Body of pancreas (tissue), 4 donors: Measurements from ENCODE around the gene CLK4. TPM values are rescaled to one million over a fixed set of nuclear protein-coding genes. Genes with fewer than 3 reads are reported as not detected.

Source experiments
- ATAC-seq: fragments of 150-250 bp; one replicate; pipeline ENCODE4 v1.9.1; 2016
- DNase-seq, 4 donors: peaks; one replicate each; pipeline ENCODE4 v3.0.0-alpha.2; 2019
- H3K27ac ChIP-seq, 4 donors: fragments of 200-600 bp; sonication (generic); 1 replicate in 3 of 4; 2 replicates in 1 of 4; pipeline versions ENCODE4 v1.5.1 to v1.6.1; 2016 to 2019; ENCODE audit warnings: mild to moderate bottlenecking in 1 of 4, mixed read lengths in 1 of 4, moderate library complexity in 1 of 4
- H3K27me3 ChIP-seq, 2 donors: fragments of 200-600 bp; sonication (generic); one replicate each; pipeline ENCODE4 v1.6.0; 2016; ENCODE audit warnings: mild to moderate bottlenecking in 1 of 2
- H3K36me3 ChIP-seq, 2 donors: fragments of 200-600 bp; sonication (generic); replicated peaks in 1 of 2; 2 replicates each; pipeline ENCODE4 v1.5.1; 2016; ENCODE audit warnings: low read depth in 2 of 2; ENCODE audit not compliant: insufficient read depth in 1 of 2
- H3K4me1 ChIP-seq: fragments of 200-600 bp; sonication (generic); one replicate; pipeline ENCODE4 v1.6.0; 2016
- H3K4me3 ChIP-seq, 2 donors: fragments of 200-600 bp; sonication (generic); 1 replicate in 1 of 2; 2 replicates in 1 of 2; pipeline ENCODE4 v1.5.1; 2016 to 2019
- H3K9me3 ChIP-seq, 3 donors: fragments of 200-600 bp; sonication (generic); 1 replicate in 2 of 3; 2 replicates in 1 of 3; pipeline ENCODE4 v1.5.1; 2016
- POLR2A ChIP-seq, 3 donors: fragments of 450-650 bp; IDR thresholded peaks; one replicate each; pipeline ENCODE4 v1.6.1; 2016; ENCODE audit warnings: antibody characterized with exemption in 3 of 3, mild to moderate bottlenecking in 2 of 3
- WGBS, 2 donors: methylation state at CpG; one replicate each; pipeline ENCODE4 v1.1.5; 2017; 5-methylcytosine and 5-hydroxymethylcytosine counted together
- intact Hi-C: fragments of 100-400 bp; cut with DNase I; formaldehyde crosslinking; loops from one replicate; pipeline ENCODE4 v1.15.1; 2023
- total RNA-seq, 2 donors: library from RNA; depleted of rRNA; stranded (reverse); fragments of >200 nt; gene quantifications; one replicate each; pipeline ENCODE4 v1.1.0, GENCODE V29; 2016
- TF ChIP-seq, protein P1 (sequence below), 7 experiments: fragments of 450-650 bp in 4 of 7; fragments of 200-600 bp in 3 of 7; sonication (generic) in 3 of 7; IDR thresholded peaks; one replicate each; pipeline ENCODE4 v1.5.1; 2016 to 2019; ENCODE audit warnings: antibody characterized with exemption in 7 of 7

CLK4 gene
- total RNA-seq, 2 donors from 2014 or later, result 46.5 to 49.0 TPM

- DNase-seq (peak in 2 of 4 donors; percentile 10 to 23), ATAC-seq (no peak)
- TF ChIP-seq, protein P1, sequence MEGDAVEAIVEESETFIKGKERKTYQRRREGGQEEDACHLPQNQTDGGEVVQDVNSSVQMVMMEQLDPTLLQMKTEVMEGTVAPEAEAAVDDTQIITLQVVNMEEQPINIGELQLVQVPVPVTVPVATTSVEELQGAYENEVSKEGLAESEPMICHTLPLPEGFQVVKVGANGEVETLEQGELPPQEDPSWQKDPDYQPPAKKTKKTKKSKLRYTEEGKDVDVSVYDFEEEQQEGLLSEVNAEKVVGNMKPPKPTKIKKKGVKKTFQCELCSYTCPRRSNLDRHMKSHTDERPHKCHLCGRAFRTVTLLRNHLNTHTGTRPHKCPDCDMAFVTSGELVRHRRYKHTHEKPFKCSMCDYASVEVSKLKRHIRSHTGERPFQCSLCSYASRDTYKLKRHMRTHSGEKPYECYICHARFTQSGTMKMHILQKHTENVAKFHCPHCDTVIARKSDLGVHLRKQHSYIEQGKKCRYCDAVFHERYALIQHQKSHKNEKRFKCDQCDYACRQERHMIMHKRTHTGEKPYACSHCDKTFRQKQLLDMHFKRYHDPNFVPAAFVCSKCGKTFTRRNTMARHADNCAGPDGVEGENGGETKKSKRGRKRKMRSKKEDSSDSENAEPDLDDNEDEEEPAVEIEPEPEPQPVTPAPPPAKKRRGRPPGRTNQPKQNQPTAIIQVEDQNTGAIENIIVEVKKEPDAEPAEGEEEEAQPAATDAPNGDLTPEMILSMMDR (IDR thresholded peaks at IDR 0.05), result no peak
- TF ChIP-seq POLR2A (IDR thresholded peaks at IDR 0.05), result no peak
- H3K9me3 ChIP-seq, result peaks cover 0 to 21% (median 0%) of the 10 kb centered on the region in 3 donors
- no peaks in the 10 kb centered on the region for H3K27me3 ChIP-seq
- H3K27ac ChIP-seq, result no peak overlapping the region
- H3K4me3 ChIP-seq, result no peak overlapping the region
- intact Hi-C loops, result no loop called here
- H3K36me3 ChIP-seq, result no peaks in the 10 kb centered on the region
- WGBS, 2 donors, result 92 to 100% methylated on average over 1 of the region's 1 CpG
- no peaks in the 10 kb centered on the region for H3K4me1 ChIP-seq
Measured at GRCh38 chr5:178642351-178642909, 15.6 kb upstream of the CLK4 start.

GRCh38 chr5:178641711-178642110 is 14.9 kb upstream of the CLK4 start:
- Histone ChIP-seq H3K4me3 (no peak overlapping the region), H3K4me1 (no peaks in the 10 kb centered on the region), H3K27me3 (no peaks in the 10 kb centered on the region), H3K9me3 (peaks cover 0 to 21% (median 0%) of the 10 kb centered on the region in 3 donors), H3K36me3 (no peaks in the 10 kb centered on the region), H3K27ac (no peak overlapping the region)
- no peak for DNase-seq
- ATAC-seq, result no peak
- TF ChIP-seq, protein P1 (IDR thresholded peaks at IDR 0.05), result no peak
- TF ChIP-seq POLR2A (IDR thresholded peaks at IDR 0.05), result no peak
- 64 to 72% methylated on average over 8 to 9 of the region's 9 CpGs for WGBS, 2 donors
- intact Hi-C loops, result no loop called here

- no peak overlapping the region for H3K4me3 ChIP-seq
- WGBS, 2 donors, result 77 to 82% methylated on average over 13 of the region's 13 CpGs
- no peak for DNase-seq
- no peak for ATAC-seq
- H3K4me1 ChIP-seq, result no peaks in the 10 kb centered on the region
- H3K36me3 ChIP-seq, result no peaks in the 10 kb centered on the region
- TF ChIP-seq POLR2A (IDR thresholded peaks at IDR 0.05), result no peak
- TF ChIP-seq, protein P1 (IDR thresholded peaks at IDR 0.05), result no peak
- H3K27me3 ChIP-seq, result no peaks in the 10 kb centered on the region
- peaks cover 0 to 21% (median 0%) of the 10 kb centered on the region in 3 donors for H3K9me3 ChIP-seq
- intact Hi-C loops, result no loop called here
- H3K27ac ChIP-seq, result no peak overlapping the region
Measured at GRCh38 chr5:178640331-178641045, 13.6 kb upstream of the CLK4 start.

DNA sequence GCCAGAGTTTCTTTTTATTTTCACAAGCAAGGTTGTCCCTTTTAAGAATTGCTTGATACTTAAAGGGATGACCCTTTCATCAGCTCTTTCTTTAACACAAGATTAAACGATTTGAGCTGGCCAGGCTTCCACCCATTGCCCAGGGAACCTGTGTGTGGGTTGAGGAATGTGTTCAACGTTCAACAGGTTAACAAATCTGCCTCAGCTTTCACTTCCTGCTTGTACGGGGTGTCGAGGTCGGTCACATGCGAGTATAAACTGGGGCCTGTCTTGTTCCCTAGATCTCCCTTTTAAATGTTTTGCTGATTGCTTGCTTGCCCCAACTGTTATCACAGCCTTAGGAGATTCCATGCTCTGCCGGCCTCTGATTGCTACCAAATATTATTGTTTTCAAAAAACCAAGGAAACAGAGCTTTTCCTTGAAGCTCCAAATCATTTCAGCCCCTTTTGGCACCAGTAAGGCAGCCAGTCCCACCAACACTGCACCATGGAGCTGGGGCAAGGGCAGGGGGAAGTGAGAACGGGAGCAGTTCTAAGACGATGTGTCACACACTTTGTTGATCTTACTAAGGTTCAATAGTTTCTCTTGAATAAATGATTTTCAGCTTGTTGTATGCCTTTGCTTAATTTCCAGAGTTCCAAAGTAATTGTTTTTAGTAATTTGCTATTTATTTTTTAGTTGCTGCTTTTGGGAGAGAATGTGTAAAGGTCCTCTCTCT is 10.7 kb upstream of the CLK4 start:
- WGBS, 2 donors, result 58 to 67% methylated on average over 9 of the region's 9 CpGs
- H3K27me3 ChIP-seq, result no peaks in the 10 kb centered on the region
- no peak for ATAC-seq
- no peaks in the 10 kb centered on the region for H3K36me3 ChIP-seq
- H3K27ac ChIP-seq, result no peak overlapping the region
- intact Hi-C loops, result no loop called here
- no peaks in the 10 kb centered on the region for H3K4me1 ChIP-seq
- no peak for DNase-seq
- no peak for TF ChIP-seq POLR2A (IDR thresholded peaks at IDR 0.05)
- TF ChIP-seq, protein P1 (IDR thresholded peaks at IDR 0.05), result no peak
- no peak overlapping the region for H3K4me3 ChIP-seq
- peaks cover 0 to 9% (median 0%) of the 10 kb centered on the region in 3 donors for H3K9me3 ChIP-seq
